ENCODE results near the gene RSPH10B2.
"Not testable (repeated sequence)": the region's sequence is repeated elsewhere in the genome, so short reads cannot be mapped to it uniquely, and the experiment has no call there.

RSPH10B2 gene

DNA sequence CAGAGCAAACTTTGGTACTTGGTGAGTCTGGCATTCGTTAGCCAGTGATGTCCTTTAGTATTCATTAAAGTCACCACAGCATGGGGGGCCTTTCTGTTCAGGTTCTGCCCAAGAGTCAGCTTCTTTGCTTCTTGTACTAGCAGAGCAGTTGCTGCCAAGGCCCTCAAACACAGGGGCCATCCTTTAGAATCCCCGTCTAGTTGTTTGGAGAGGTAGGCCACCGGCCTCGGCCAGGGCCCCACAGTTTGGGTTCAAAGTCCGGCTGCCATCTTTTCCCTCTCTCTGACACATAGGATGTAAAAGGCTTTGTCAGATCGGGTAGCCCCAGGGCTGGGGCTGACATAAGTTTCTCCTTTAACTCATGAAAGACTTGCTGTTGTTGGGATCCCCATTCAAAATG is 89.8 kb downstream of the RSPH10B2 start:
- not testable (repeated sequence) for DNase-seq

DNA sequence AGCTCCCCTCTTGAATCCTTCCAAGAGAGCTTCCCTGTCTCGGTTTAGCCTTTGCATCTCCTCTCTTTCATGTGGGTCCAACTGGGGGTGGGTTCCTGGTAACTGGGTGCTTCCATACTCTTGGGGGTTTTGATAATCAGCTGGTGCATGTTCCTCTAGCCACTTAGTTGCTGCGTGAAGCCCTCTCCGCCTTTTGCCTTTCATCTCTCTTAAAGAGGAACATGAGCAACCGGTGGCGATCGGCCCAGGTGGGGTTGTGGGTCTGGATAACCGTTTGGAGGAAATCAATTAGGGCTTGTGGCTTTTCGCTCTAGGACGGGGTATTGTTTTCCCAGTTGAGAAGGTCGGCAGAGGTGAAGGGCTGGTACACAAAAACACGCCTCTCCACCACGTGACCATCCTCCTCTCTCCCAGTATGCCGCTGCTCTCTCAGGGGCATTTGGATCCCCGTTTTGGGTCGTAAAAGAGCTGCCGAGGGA is 92.1 kb downstream of the RSPH10B2 start:
- DNase-seq = not testable (repeated sequence)

- DNase-seq = not testable (repeated sequence)
Observed at GRCh38 chr7:6847751-6848150, 93.8 kb downstream of the RSPH10B2 start.

All from activated CD8-positive, alpha-beta memory T cell treated with anti-CD3 and anti-CD28 coated beads, Interleukin-2, amount 50 U/mL, for 4 hours (primary cell).